Activated CD4-positive, alpha-beta T cell treated with anti-CD3 and anti-CD28 coated beads, Interleukin-2, amount 10 ng/mL, durations not matched to agents 24 days and 14 days (primary cell): ENCODE measurements around the gene CDC42EP2. TPM values are rescaled to one million over a fixed set of nuclear protein-coding genes. Genes with fewer than 3 reads are reported as not detected.

Experiments
- DNase-seq: peaks from one replicate; pipeline ENCODE4 v3.0.0; 2022
- H3K27ac Mint-ChIP-seq: one replicate; pipeline ENCODE4 v1.8.0; 2022; ENCODE audit warnings: mild to moderate bottlenecking, mixed read lengths
- H3K27me3 Mint-ChIP-seq: one replicate; pipeline ENCODE4 v1.8.0; 2022; ENCODE audit warnings: mixed read lengths
- H3K36me3 Mint-ChIP-seq: one replicate; pipeline ENCODE4 v1.8.0; 2022; ENCODE audit warnings: low read depth, mild to moderate bottlenecking, mixed read lengths
- H3K4me1 Mint-ChIP-seq: one replicate; pipeline ENCODE4 v1.8.0; 2021; ENCODE audit warnings: mixed read lengths
- H3K4me3 Mint-ChIP-seq: one replicate; pipeline ENCODE4 v1.8.0; 2022; ENCODE audit warnings: mild to moderate bottlenecking, moderate library complexity, mixed read lengths
- H3K9me3 Mint-ChIP-seq: one replicate; pipeline ENCODE4 v1.8.0; 2021; ENCODE audit warnings: mixed read lengths
- intact Hi-C: fragments of 100-400 bp; cut with micrococcal nuclease; formaldehyde crosslinking; loops from one replicate; pipeline ENCODE4 v1.15.1; 2023
- total RNA-seq: library from RNA; stranded (reverse); gene quantifications from 2 replicates; pipeline ENCODE4 v1.2.3, GENCODE V29; 2022

The CDC42EP2 gene
- total RNA-seq, 1 donor from 2014 or later: 3.4 TPM

DNA sequence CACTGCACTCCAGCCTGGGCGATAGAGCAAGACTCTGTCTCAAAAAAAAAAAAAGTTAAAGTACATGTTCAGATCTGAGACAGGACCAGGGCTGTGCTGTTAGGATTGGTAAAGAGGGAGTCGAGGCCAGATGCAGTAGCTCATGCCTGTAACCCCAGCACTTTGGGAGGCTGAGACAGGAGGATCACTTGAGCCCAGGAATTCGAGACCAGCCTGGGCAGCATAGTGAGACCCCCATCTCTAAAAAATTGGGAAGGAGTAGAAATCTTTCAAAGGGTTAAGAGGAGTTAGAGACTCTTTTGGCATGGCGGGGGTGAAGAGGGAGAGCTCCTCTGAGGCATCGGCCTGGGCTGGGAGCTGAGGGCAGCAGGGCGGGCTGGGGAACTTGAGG is 56.0 kb downstream of the CDC42EP2 start:
- Mint-ChIP-seq H3K27me3 (peaks cover 3% of the 10 kb centered on the region), H3K27ac (no peak overlapping the region), H3K9me3 (no peaks in the 10 kb centered on the region), H3K4me3 (no peak overlapping the region), H3K4me1 (peaks cover 4% of the 10 kb centered on the region), H3K36me3 (peaks cover 2% of the 10 kb centered on the region)
- no peak for DNase-seq
- intact Hi-C loops: no loop called here

Other genes with a start within 250 kb of the CDC42EP2 start
- gene CDCA5, start 230.8 kb upstream of the CDC42EP2 start, total RNA-seq: 94.4 and 95.1 TPM in 2 replicates
- gene ZFPL1, start 230.6 kb upstream of the CDC42EP2 start, total RNA-seq: 33.3 and 34.7 TPM in 2 replicates
- gene VPS51, start 218.7 kb upstream of the CDC42EP2 start, total RNA-seq: 127 and 136 TPM in 2 replicates
- gene TM7SF2, start 203.0 kb upstream of the CDC42EP2 start, total RNA-seq: 28.2 and 28.9 TPM in 2 replicates
- 17.1 and 18.1 TPM in 2 replicates for gene ZNHIT2, start 197.2 kb upstream of the CDC42EP2 start, total RNA-seq
- 1,048 and 1,049 TPM in 2 replicates for gene FAU, start 192.7 kb upstream of the CDC42EP2 start, total RNA-seq
- gene MRPL49, start 192.5 kb upstream of the CDC42EP2 start, total RNA-seq: 78.1 and 81.4 TPM in 2 replicates
- gene SYVN1, start 180.3 kb upstream of the CDC42EP2 start, total RNA-seq: 36.9 and 39.0 TPM in 2 replicates
- gene SPDYC, start 144.6 kb upstream of the CDC42EP2 start, total RNA-seq: not detected in 2 replicates
- 87.1 and 96.5 TPM in 2 replicates for gene CAPN1, start 132.9 kb upstream of the CDC42EP2 start, total RNA-seq
- 77.4 and 82.8 TPM in 2 replicates for gene POLA2, start 52.9 kb upstream of the CDC42EP2 start, total RNA-seq
- gene DPF2, start 19.0 kb downstream of the CDC42EP2 start, total RNA-seq: 76.6 and 81.0 TPM in 2 replicates
- 1.2 and 1.6 TPM in 2 replicates for gene TIGD3, start 39.9 kb downstream of the CDC42EP2 start, total RNA-seq
- gene SLC25A45, start 67.8 kb downstream of the CDC42EP2 start, total RNA-seq: 15.5 and 16.8 TPM in 2 replicates
- 46.7 and 46.8 TPM in 2 replicates for gene FRMD8, start 71.8 kb downstream of the CDC42EP2 start, total RNA-seq
- 410 and 411 TPM in 2 replicates for gene NEAT1, start 107.9 kb downstream of the CDC42EP2 start, total RNA-seq
- 5,198 and 5,435 TPM in 2 replicates for gene MALAT1, start 184.2 kb downstream of the CDC42EP2 start, total RNA-seq
- 94.2 and 95.8 TPM in 2 replicates for gene SCYL1, start 210.2 kb downstream of the CDC42EP2 start, total RNA-seq
- 94.9 and 96.9 TPM in 2 replicates for gene LTBP3, start 243.5 kb downstream of the CDC42EP2 start, total RNA-seq